ENCODE data around the gene CST7.

DNA sequence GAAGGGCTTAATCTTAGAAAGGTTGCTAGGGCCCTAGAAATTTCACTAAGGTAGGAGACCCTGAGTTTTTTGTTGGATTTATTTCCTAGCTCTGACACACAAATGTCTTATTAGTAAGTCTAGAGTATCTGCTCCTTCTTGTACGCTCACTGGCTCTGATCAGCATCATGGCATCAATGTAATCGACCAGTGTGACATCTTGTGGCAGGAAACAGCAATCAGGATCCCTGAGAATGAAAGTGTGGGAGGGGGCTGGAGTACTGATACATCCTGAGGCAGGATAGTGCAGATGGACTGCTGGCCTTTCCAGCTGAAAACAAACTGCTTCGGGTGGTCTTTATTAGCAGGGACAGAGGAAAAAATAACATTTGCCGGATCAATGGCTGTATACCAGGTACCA is 10.0 kb upstream of the CST7 start:
- TF ChIP-seq EGR1 (IDR thresholded peaks at IDR 0.05; ENCODE audit: low read depth), result no peak
- TF ChIP-seq EZH2 (IDR thresholded peaks at IDR 0.05), result no peak
- TF ChIP-seq CTCF (IDR thresholded peaks at IDR 0.05 in 2 of 3, conservative IDR thresholded peaks at IDR 0.05 in 1 of 3; ENCODE audit: borderline replicate concordance in 1 of 3, insufficient read depth in 1 of 3, low read depth in 2 of 3, low read length in 2 of 3), result no peak
- TF ChIP-seq POLR2A (IDR thresholded peaks at IDR 0.05; ENCODE audit: borderline replicate concordance, extremely low read depth, insufficient read depth, insufficient read length), result no peak
- TF ChIP-seq POLR2AphosphoS5 (IDR thresholded peaks at IDR 0.05; ENCODE audit: low read depth, low read length), result no peak
